NCI-H1048 (cell line): ENCODE measurements around the gene KCNC1.

Experiments
- DNase-seq: peaks from one replicate; lab custom pipeline; 2025; lab: John Stamatoyannopoulos, UW

KCNC1 gene

GRCh38 chr11:17738151-17738973, 3.8 kb downstream of the KCNC1 start:
- DNase-seq, result no peak

- DNase-seq, result no peak
These were observed 5.4 kb downstream of the KCNC1 start for GRCh38 chr11:17739945-17740338.

- no peak for DNase-seq
These were observed 6.2 kb downstream of the KCNC1 start for GRCh38 chr11:17740649-17741235.

- DNase-seq, result no peak
These were observed 6.9 kb downstream of the KCNC1 start for GRCh38 chr11:17741487-17741886.

- no peak for DNase-seq
These were observed 7.4 kb downstream of the KCNC1 start for GRCh38 chr11:17742019-17742418.

- no peak for DNase-seq
These were observed 8.6 kb downstream of the KCNC1 start for GRCh38 chr11:17743026-17743807.

- no peak for DNase-seq
These were observed 9.2 kb downstream of the KCNC1 start for GRCh38 chr11:17743808-17744119.

GRCh38 chr11:17744151-17744940, 9.8 kb downstream of the KCNC1 start:
- no peak for DNase-seq

- no peak for DNase-seq
These were observed 10.6 kb downstream of the KCNC1 start for GRCh38 chr11:17745023-17745772.

GRCh38 chr11:17746096-17746495, 11.5 kb downstream of the KCNC1 start:
- DNase-seq, result no peak

GRCh38 chr11:17747131-17747955, 12.8 kb downstream of the KCNC1 start:
- DNase-seq, result no peak

- DNase-seq, result no peak
These were observed 13.5 kb downstream of the KCNC1 start for GRCh38 chr11:17748044-17748443.

GRCh38 chr11:17748761-17749721, 14.5 kb downstream of the KCNC1 start:
- DNase-seq, result no peak

- DNase-seq, result no peak
These were observed 15.6 kb downstream of the KCNC1 start for GRCh38 chr11:17750013-17750800.

GRCh38 chr11:17750801-17751165, 16.2 kb downstream of the KCNC1 start:
- DNase-seq, result no peak

GRCh38 chr11:17751558-17751957, 17.0 kb downstream of the KCNC1 start:
- no peak for DNase-seq

- no peak for DNase-seq
These were observed 17.6 kb downstream of the KCNC1 start for GRCh38 chr11:17752144-17752543.

GRCh38 chr11:17753153-17753552, 18.6 kb downstream of the KCNC1 start:
- DNase-seq, result no peak

- no peak for DNase-seq
These were observed 19.1 kb downstream of the KCNC1 start for GRCh38 chr11:17753641-17754040.
